HTR-8/SVneo (cell line): Measurements from ENCODE around the gene SLC10A7.

Experiments used
- DNase-seq: peaks from one replicate; pipeline ENCODE4 v3.0.0; 2011; ENCODE audit warnings: low spot score, mixed read lengths; ENCODE audit not compliant: insufficient read length
- FAIRE-seq: peaks from 2 replicates; lab custom pipeline; 2011; peaks lifted over from hg19 to GRCh38; lab: Jason Lieb, UNC

The SLC10A7 gene

DNA sequence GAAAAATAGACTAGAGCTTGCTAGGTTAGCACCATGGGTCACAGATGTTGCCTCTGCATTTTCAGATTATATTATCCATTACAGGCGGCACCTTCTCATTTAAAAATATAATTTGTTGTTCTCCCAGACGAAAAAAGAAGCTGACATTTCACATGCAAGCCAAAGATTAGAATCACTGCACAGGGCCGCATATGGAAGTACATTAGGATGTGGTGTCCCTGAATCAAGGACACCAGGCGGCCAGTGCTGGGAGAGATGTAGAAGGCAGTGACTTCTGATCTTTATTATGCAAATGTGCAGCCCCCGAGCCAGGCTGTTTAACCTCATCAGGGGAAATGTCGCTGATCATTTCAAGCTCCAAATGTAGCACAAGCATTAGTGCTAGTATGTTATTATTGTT, 284.6 kb downstream of the SLC10A7 start:
- FAIRE-seq, result no peak
- DNase-seq, result no peak

DNA sequence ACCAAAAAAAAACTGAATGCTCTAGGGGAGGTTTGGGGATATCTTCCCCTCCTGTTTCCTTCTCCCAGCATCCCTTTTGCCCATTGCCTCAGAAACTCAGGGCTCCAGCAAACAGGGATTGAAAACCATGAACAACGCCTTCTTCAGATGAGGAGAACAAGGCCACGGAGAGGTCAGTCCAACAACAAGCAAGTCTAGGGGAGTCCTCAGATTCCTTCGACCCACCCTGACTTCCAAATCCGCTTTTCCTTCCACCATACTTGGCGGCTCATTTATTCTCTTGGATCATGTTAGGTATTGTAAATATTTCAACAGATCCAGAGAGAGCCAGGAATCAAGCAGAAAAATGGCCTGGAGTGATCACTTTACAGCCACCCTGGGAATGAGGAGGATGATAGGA, 285.5 kb downstream of the SLC10A7 start:
- no peak for FAIRE-seq
- DNase-seq, result no peak

DNA sequence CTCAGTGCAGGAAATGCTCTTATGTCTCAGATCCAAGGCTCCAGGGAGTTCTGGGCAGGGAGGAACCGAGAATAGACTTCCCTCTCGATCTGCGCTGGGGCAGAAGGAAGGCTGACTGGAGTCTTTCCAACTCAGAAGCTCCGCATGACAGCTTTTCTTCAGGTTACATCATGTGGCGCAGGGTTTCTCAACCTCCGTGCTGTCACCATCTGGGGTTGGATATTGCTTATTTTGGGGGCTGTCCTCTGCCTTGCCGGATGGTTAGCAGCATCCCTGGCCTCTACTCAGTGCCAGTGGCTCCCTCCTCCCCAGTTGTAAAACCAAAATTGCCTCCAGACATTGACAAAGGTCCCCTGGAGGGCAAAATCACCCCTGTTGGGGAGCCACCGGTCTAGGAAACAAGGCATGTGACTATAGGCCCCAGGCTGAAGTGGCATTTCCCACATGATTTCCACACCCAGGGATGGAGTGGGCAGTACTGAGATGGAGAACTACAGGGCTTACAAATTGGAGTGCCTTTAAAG, 286.0 kb downstream of the SLC10A7 start:
- no peak for FAIRE-seq
- no peak for DNase-seq

DNA sequence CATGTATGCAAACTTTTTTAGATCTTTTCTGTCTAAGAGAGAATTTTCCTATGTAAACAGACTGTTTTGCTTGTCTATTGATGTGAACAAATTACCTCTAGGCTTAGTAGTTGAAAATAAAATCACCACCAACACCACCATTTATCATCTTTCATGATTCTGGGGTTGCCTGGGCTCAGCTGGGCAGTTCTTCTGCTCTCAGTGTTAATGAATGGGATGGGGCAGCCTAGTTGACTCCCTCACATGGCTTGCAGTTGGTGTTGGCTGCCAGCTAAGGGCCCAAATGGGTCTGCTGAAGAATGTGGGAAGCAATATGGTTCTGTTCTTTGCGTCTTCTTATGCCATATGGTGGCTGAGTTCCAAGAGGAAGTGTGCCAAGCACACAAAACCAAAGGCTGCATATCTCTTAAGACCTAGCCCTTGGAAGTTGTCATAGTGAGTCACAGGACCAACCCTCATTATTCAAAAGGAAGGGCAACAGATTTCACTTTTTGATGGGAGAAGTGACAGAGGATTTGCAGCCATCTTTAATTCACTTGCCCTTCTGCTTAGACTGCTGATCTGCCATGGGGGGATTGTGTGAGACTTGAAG, 289.5 kb downstream of the SLC10A7 start:
- no peak for DNase-seq
- FAIRE-seq, result no peak

GRCh38 chr4:146229406-146229805, 292.3 kb downstream of the SLC10A7 start:
- no peak for FAIRE-seq
- no peak for DNase-seq

- FAIRE-seq, result no peak
Measured at GRCh38 chr4:146224326-146224966, 297.3 kb downstream of the SLC10A7 start.

DNA sequence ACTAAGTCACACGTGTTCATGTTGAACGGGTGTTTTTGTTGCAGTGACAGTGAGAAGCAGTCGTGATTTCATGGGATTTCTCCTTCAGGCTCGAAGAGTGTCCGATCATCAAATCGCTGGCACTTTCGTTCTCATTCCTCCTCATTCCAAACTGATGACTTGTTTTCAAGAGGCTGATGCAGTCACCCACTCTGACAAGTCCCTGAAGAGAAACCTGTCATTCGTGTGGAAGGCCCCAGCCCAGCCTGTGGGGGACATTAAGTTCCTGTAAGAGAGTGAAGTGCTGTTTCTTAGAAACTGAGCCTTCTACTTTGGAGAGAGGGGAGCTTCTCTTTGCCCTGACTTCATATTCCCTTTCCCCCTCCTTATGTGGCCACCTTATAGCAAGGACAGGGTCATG, 299.4 kb downstream of the SLC10A7 start:
- DNase-seq, result peak; percentile 76

More at GRCh38 chr4:146224326-146224966, 297.3 kb downstream of the SLC10A7 start:
- DNase-seq, result no peak

DNA sequence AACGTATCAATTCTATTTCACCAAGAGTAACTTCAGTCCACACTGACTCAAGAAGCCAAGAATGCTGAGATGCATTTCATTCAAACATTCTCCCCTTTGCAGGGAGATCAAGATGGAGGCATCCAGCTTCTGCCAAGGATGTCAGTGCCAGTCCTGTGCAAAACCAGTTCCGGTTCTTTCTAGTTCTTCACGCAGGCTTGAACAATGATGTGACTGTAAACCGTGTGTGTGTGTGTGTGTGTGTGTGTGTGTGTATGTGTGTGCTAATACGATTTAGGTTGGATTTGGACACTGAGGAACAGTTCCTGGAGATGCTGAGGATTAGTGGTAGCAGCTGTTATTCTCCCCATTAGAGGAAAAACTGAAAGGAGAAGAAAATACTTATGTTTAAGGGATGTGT, 307.5 kb downstream of the SLC10A7 start, which contains the start of gene REELD1:
TSS of gene REELD1 (plus strand) at position 301 of the 400 bp plus-strand sequence. CDS start 2,415 bp downstream, outside the sequence.
- DNase-seq (no peak), FAIRE-seq (no peak)

More for the DNA sequence above, 299.4 kb downstream of the SLC10A7 start:
- no peak for FAIRE-seq

DNA sequence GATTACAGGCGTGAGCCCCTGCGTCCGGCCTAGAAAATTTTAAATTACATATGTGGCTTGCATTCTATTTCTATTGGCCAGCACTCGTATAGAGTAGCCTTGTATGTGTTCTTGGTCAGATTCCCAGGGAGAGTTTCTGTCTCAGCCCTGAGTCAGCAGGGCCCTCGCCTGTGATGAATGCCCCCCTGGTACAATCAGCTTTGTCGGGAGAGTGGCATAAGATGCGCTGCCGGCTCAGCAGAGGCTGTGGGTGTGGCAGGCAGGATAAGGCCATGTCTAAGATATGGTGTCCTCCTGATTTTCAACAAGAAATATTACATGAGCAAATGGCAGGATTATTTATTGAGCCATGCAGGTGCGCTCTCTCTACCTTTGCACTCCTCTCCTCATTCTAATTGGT, 309.0 kb downstream of the SLC10A7 start:
- DNase-seq (no peak), FAIRE-seq (no peak)

GRCh38 chr4:146211440-146211839, 310.3 kb downstream of the SLC10A7 start:
- FAIRE-seq (no peak), DNase-seq (no peak)

DNA sequence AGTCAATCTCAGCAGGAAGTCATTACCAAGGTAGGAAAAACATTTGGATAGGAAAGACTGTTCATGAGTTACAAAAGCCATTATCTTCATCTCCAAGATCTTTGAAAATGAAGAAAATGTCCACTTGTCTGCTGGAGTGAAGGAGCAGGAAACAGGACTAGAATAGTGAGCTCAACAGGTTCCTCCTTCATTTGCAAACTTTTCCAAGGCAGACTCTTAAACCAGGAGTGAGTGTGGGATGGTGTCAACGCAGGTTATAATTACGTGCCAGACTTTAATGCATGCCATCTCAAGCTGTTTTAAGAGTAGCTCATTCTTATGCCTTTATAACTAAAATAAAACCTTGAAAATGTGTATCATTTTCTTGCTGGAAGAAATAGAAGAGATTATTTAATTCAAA, 310.9 kb downstream of the SLC10A7 start:
- no peak for FAIRE-seq
- no peak for DNase-seq

- FAIRE-seq, result no peak
- no peak for DNase-seq
Measured at GRCh38 chr4:146207410-146207809, 314.3 kb downstream of the SLC10A7 start.
